ENCODE results near the gene DDX39A. TPM values are rescaled to one million over a fixed set of nuclear protein-coding genes. Genes with fewer than 3 reads are reported as not detected.

The DDX39A gene
- total and polyA plus RNA-seq, 2 experiments from 2014 or later = 47.2 to 58.7 TPM

- TF ChIP-seq EZH2phosphoT487 (IDR thresholded peaks at IDR 0.05; ENCODE audit: insufficient read depth, low read depth) = no peak
- no peak for TF ChIP-seq EZH2 (IDR thresholded peaks at IDR 0.05; ENCODE audit: insufficient read depth, poor library complexity, severe bottlenecking)
- in situ Hi-C loops (cut with MboI) = no loop called here
- no peaks in the 10 kb centered on the region for H3K27me3 ChIP-seq (replicated peaks; ENCODE audit: insufficient read depth)
- no peak for DNase-seq
- H3K4me3 ChIP-seq = no peak overlapping the region
- H3K79me2 ChIP-seq (ENCODE audit: insufficient read depth) = no peaks in the 10 kb centered on the region
- WGBS, 2 experiments (ENCODE audit: low coverage in 1 of 2, low lambda C conversion rate in 2 of 2, missing lambda C conversion rate in 2 of 2) = 31 to 35% methylated on average over 2 of the region's 2 CpGs
- peaks cover 6% of the 10 kb centered on the region; the same call in 1 of the 2 replicates for H3K4me1 ChIP-seq (ENCODE audit: insufficient read depth)
- no peaks in the 10 kb centered on the region for H3K36me3 ChIP-seq (ENCODE audit: low read depth)
- H3F3A ChIP-seq (ENCODE audit: insufficient read depth) = no peaks in the 10 kb centered on the region
- no peak overlapping the region for H3K4me2 ChIP-seq (ENCODE audit: unreplicated experiment)
- H4K20me1 ChIP-seq (ENCODE audit: insufficient read depth) = no peaks in the 10 kb centered on the region
- no peaks in the 10 kb centered on the region for H3K9me3 ChIP-seq (ENCODE audit: low read depth)
- H3K9me2 ChIP-seq (ENCODE audit: insufficient read depth) = no peaks in the 10 kb centered on the region
- no peak overlapping the region for H2AFZ ChIP-seq
- H3K9ac ChIP-seq = no peak overlapping the region
- no peak overlapping the region for H3K27ac ChIP-seq
These were observed 8.3 kb upstream of the DDX39A start for GRCh38 chr19:14427461-14427860.

DNA sequence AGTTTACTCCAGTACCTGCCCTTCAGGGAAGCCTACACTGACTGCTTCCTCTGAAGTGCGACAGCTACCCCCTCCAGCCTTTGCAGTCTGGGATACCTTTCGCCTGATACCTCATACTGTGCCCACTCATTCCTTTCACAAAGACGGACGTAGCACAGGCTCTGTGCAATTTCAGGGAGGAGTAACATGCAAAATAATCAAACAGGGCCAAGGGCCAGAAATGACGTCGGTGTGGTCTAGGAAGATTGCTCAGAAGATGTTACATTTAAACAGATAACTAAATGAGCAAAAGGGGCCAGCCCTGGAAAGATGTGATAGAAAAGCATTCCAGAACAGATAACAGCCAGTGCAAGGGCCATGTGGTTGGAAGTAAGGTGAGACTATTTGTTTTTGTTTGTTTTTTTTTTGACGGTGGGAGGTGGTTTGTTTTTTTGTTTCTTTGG lies 6.6 kb upstream of the DDX39A start:
- Histone ChIP-seq H3K79me2 (ENCODE audit: insufficient read depth) (no peaks in the 10 kb centered on the region), H3K27me3 (replicated peaks; ENCODE audit: insufficient read depth) (no peaks in the 10 kb centered on the region), H3K4me2 (ENCODE audit: unreplicated experiment) (no peak overlapping the region), H3K27ac (no peak overlapping the region), H4K20me1 (ENCODE audit: insufficient read depth) (no peaks in the 10 kb centered on the region), H3K4me3 (no peak overlapping the region), H3K9me2 (ENCODE audit: insufficient read depth) (no peaks in the 10 kb centered on the region), H3K9ac (no peak overlapping the region), H3K9me3 (ENCODE audit: low read depth) (no peaks in the 10 kb centered on the region), H3K4me1 (ENCODE audit: insufficient read depth) (peaks cover 6% of the 10 kb centered on the region; the same call in 1 of the 2 replicates), H3K36me3 (ENCODE audit: low read depth) (no peaks in the 10 kb centered on the region), H3F3A (ENCODE audit: insufficient read depth) (no peaks in the 10 kb centered on the region), H2AFZ (peak overlapping the region; percentile 74)
- in situ Hi-C loops (cut with MboI) = no loop called here
- TF ChIP-seq EZH2phosphoT487 (IDR thresholded peaks at IDR 0.05; ENCODE audit: insufficient read depth, low read depth) (no peak), EZH2 (IDR thresholded peaks at IDR 0.05; ENCODE audit: insufficient read depth, poor library complexity, severe bottlenecking) (no peak)
- WGBS, 2 experiments (ENCODE audit: low coverage in 1 of 2, low lambda C conversion rate in 2 of 2, missing lambda C conversion rate in 2 of 2) = 45 to 49% methylated on average over 7 of the region's 7 CpGs
- DNase-seq = peak; percentile 75

GRCh38 chr19:14418856-14419105 lies 360 bp downstream of the DDX39A start:
- Histone ChIP-seq H3K79me2 (ENCODE audit: insufficient read depth) (peaks cover 52% of the 10 kb centered on the region), H2AFZ (no peak overlapping the region; the same call in 1 of the 2 replicates), H3K9me3 (ENCODE audit: low read depth) (no peaks in the 10 kb centered on the region), H4K20me1 (ENCODE audit: insufficient read depth) (no peaks in the 10 kb centered on the region), H3K27me3 (replicated peaks; ENCODE audit: insufficient read depth) (no peaks in the 10 kb centered on the region), H3K4me1 (ENCODE audit: insufficient read depth) (0 out of 2 replicates have a peak, but pooled peaks cover 18% of the 10 kb centered on the region), H3K9ac (peak overlapping the region; percentile 97), H3K4me3 (peak overlapping the region; percentile 97), H3K4me2 (ENCODE audit: unreplicated experiment) (peak overlapping the region; percentile 91), H3K27ac (peak overlapping the region; percentile 98), H3F3A (ENCODE audit: insufficient read depth) (peaks cover 5% of the 10 kb centered on the region; the same call in 1 of the 2 replicates), H3K36me3 (ENCODE audit: low read depth) (no peaks in the 10 kb centered on the region), H3K9me2 (ENCODE audit: insufficient read depth) (no peaks in the 10 kb centered on the region)
- in situ Hi-C loops (cut with MboI) = no loop called here
- 2 to 5% methylated on average over 8 to 15 of the region's 23 CpGs for WGBS, 2 experiments (ENCODE audit: low coverage in 1 of 2, low lambda C conversion rate in 2 of 2, missing lambda C conversion rate in 2 of 2)
- peak; percentile 85 for DNase-seq
- no peak for TF ChIP-seq EZH2 (IDR thresholded peaks at IDR 0.05; ENCODE audit: insufficient read depth, poor library complexity, severe bottlenecking)
- TF ChIP-seq EZH2phosphoT487 (IDR thresholded peaks at IDR 0.05; ENCODE audit: insufficient read depth, low read depth) = no peak

DNA sequence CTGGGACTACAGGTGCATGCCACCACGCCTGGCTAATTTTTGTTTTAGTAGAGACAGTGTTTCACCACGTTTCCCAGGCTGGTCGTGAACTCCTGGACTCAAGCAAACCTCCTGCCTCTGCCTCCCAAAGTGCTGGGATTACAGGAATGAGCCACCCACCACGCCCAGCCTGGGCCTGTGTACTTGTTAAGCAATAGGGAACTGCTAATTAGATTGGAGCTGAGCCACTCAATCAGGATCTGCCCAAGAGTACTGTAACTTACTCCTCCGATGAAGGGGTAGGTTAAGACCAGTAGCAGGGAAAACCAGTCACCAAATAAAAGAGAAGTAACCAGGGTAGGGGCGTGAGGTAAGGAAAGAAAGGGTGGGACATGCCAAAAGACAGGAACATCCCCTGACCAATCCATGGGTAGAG lies 2.3 kb downstream of the DDX39A start:
- H3K9me2 ChIP-seq (ENCODE audit: insufficient read depth) = no peaks in the 10 kb centered on the region
- H3K9ac ChIP-seq = peak overlapping the region; percentile 18; the same call in 1 of the 2 replicates
- 0 out of 2 replicates have a peak, but pooled peaks cover 18% of the 10 kb centered on the region for H3K4me1 ChIP-seq (ENCODE audit: insufficient read depth)
- H3K9me3 ChIP-seq (ENCODE audit: low read depth) = no peaks in the 10 kb centered on the region
- no peaks in the 10 kb centered on the region for H3K27me3 ChIP-seq (replicated peaks; ENCODE audit: insufficient read depth)
- H3K27ac ChIP-seq = peak overlapping the region; percentile 26
- DNase-seq = peak; percentile 70
- WGBS, 2 experiments (ENCODE audit: low coverage in 1 of 2, low lambda C conversion rate in 2 of 2, missing lambda C conversion rate in 2 of 2) = 22 to 25% methylated on average over 6 of the region's 6 CpGs
- no peak overlapping the region for H2AFZ ChIP-seq
- no peak for TF ChIP-seq EZH2 (IDR thresholded peaks at IDR 0.05; ENCODE audit: insufficient read depth, poor library complexity, severe bottlenecking)
- no peak for TF ChIP-seq EZH2phosphoT487 (IDR thresholded peaks at IDR 0.05; ENCODE audit: insufficient read depth, low read depth)
- no peaks in the 10 kb centered on the region for H4K20me1 ChIP-seq (ENCODE audit: insufficient read depth)
- peak overlapping the region; percentile 91 for H3K4me2 ChIP-seq (ENCODE audit: unreplicated experiment)
- H3K4me3 ChIP-seq = peak overlapping the region; percentile 97; the same call in 1 of the 2 replicates
- H3K36me3 ChIP-seq (ENCODE audit: low read depth) = no peaks in the 10 kb centered on the region
- peaks cover 71% of the 10 kb centered on the region for H3K79me2 ChIP-seq (ENCODE audit: insufficient read depth)
- H3F3A ChIP-seq (ENCODE audit: insufficient read depth) = peaks cover 5% of the 10 kb centered on the region; the same call in 1 of the 2 replicates
- in situ Hi-C loops (cut with MboI) = no loop called here

Measured in GM23248 (cell line).